ENCODE results near the gene CWC27.

DNA sequence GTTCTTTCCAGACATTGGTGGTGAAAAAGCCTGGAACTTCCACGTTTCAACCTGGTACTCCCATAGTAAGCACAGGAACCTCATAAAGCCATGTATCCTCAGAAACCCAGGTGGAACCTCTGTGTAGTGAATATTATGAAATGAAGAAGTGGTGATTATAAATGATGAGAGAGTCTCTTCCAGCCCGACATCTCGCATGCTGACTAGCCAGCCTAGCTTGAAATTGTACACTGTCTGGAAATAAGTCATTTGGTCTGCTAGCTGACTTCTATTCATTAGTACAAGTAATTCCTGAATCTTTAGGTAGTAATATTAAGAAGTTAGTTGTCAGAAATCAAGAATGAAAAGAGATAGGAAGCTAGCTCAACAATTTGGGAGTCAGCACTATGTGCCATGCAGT lies 203.3 kb downstream of the CWC27 start:
- TF ChIP-seq, protein P1, sequence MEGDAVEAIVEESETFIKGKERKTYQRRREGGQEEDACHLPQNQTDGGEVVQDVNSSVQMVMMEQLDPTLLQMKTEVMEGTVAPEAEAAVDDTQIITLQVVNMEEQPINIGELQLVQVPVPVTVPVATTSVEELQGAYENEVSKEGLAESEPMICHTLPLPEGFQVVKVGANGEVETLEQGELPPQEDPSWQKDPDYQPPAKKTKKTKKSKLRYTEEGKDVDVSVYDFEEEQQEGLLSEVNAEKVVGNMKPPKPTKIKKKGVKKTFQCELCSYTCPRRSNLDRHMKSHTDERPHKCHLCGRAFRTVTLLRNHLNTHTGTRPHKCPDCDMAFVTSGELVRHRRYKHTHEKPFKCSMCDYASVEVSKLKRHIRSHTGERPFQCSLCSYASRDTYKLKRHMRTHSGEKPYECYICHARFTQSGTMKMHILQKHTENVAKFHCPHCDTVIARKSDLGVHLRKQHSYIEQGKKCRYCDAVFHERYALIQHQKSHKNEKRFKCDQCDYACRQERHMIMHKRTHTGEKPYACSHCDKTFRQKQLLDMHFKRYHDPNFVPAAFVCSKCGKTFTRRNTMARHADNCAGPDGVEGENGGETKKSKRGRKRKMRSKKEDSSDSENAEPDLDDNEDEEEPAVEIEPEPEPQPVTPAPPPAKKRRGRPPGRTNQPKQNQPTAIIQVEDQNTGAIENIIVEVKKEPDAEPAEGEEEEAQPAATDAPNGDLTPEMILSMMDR (IDR thresholded peaks at IDR 0.05), result no peak
- TF ChIP-seq, protein P2, sequence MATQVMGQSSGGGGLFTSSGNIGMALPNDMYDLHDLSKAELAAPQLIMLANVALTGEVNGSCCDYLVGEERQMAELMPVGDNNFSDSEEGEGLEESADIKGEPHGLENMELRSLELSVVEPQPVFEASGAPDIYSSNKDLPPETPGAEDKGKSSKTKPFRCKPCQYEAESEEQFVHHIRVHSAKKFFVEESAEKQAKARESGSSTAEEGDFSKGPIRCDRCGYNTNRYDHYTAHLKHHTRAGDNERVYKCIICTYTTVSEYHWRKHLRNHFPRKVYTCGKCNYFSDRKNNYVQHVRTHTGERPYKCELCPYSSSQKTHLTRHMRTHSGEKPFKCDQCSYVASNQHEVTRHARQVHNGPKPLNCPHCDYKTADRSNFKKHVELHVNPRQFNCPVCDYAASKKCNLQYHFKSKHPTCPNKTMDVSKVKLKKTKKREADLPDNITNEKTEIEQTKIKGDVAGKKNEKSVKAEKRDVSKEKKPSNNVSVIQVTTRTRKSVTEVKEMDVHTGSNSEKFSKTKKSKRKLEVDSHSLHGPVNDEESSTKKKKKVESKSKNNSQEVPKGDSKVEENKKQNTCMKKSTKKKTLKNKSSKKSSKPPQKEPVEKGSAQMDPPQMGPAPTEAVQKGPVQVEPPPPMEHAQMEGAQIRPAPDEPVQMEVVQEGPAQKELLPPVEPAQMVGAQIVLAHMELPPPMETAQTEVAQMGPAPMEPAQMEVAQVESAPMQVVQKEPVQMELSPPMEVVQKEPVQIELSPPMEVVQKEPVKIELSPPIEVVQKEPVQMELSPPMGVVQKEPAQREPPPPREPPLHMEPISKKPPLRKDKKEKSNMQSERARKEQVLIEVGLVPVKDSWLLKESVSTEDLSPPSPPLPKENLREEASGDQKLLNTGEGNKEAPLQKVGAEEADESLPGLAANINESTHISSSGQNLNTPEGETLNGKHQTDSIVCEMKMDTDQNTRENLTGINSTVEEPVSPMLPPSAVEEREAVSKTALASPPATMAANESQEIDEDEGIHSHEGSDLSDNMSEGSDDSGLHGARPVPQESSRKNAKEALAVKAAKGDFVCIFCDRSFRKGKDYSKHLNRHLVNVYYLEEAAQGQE (IDR thresholded peaks at IDR 0.05; ENCODE audit: low read depth, low read length), result no peak
- TF ChIP-seq RFX5 (IDR thresholded peaks at IDR 0.05; ENCODE audit: low read length), result no peak
- no peak for TF ChIP-seq EP300 (IDR thresholded peaks at IDR 0.05; ENCODE audit: borderline replicate concordance in 1 of 2, low read depth in 1 of 2, low read length in 1 of 2)
- no peak for TF ChIP-seq YY1 (IDR thresholded peaks at IDR 0.05; ENCODE audit: low read depth)
- TF ChIP-seq MXI1 (IDR thresholded peaks at IDR 0.05; ENCODE audit: low read depth, low read length), result no peak
- TF ChIP-seq ELF1 (IDR thresholded peaks at IDR 0.05), result no peak
- TF ChIP-seq EZH2phosphoT487 (IDR thresholded peaks at IDR 0.05; ENCODE audit: borderline replicate concordance, low read depth), result no peak
- TF ChIP-seq, protein P3, sequence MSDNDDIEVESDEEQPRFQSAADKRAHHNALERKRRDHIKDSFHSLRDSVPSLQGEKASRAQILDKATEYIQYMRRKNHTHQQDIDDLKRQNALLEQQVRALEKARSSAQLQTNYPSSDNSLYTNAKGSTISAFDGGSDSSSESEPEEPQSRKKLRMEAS (IDR thresholded peaks at IDR 0.05; ENCODE audit: low read depth), result no peak
- TF ChIP-seq POLR2AphosphoS5 (IDR thresholded peaks at IDR 0.05; ENCODE audit: low read depth, low read length), result no peak
- TF ChIP-seq JUND (IDR thresholded peaks at IDR 0.05), result no peak
- TF ChIP-seq TAF1 (IDR thresholded peaks at IDR 0.05; ENCODE audit: borderline replicate concordance, low read depth, low read length), result no peak
- TF ChIP-seq, protein P4, sequence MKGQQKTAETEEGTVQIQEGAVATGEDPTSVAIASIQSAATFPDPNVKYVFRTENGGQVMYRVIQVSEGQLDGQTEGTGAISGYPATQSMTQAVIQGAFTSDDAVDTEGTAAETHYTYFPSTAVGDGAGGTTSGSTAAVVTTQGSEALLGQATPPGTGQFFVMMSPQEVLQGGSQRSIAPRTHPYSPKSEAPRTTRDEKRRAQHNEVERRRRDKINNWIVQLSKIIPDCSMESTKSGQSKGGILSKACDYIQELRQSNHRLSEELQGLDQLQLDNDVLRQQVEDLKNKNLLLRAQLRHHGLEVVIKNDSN (IDR thresholded peaks at IDR 0.05; ENCODE audit: borderline replicate concordance, low read depth), result no peak

All from SK-N-SH (cell line).